ENCODE data around the gene GCGR.

DNA sequence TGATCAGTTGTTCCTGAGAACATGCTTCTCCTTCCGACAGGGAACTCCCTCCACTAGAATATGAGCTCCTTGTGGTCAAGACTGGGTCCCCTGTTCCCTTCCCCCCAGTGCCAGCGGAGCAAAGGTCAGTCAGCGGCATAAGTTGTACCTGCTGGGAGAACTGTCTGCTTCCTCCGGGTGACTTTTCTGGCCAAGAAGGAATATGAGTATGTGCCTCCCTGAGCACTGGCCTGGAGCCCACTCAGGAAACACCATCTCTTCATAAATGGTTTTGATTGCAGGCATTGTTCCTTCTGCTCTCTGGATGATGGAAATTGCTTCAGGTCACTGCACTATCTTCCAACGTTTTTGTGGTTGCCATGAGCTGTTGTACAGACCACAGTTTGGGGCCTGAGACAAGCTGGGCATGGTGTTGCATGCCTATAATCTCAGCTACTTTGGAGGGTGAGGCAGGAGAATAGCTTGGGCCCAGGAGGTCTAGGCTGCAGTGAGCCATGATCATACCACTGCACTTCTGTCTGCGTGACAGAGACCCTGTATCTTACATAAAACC is 59.2 kb downstream of the GCGR start:
- TF ChIP-seq, protein P1, sequence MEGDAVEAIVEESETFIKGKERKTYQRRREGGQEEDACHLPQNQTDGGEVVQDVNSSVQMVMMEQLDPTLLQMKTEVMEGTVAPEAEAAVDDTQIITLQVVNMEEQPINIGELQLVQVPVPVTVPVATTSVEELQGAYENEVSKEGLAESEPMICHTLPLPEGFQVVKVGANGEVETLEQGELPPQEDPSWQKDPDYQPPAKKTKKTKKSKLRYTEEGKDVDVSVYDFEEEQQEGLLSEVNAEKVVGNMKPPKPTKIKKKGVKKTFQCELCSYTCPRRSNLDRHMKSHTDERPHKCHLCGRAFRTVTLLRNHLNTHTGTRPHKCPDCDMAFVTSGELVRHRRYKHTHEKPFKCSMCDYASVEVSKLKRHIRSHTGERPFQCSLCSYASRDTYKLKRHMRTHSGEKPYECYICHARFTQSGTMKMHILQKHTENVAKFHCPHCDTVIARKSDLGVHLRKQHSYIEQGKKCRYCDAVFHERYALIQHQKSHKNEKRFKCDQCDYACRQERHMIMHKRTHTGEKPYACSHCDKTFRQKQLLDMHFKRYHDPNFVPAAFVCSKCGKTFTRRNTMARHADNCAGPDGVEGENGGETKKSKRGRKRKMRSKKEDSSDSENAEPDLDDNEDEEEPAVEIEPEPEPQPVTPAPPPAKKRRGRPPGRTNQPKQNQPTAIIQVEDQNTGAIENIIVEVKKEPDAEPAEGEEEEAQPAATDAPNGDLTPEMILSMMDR (IDR thresholded peaks at IDR 0.05), result no peak
- no peak for TF ChIP-seq POLR2A (IDR thresholded peaks at IDR 0.05)

Measured in esophagus squamous epithelium (tissue), 4 donors.